Stimulated activated CD4-positive, alpha-beta T cell treated with anti-CD3 and anti-CD28 coated beads, Interleukin-12 subunit alpha, Interleukin-12 subunit beta, amount 100 ng/mL, for 48 hours (primary cell): Measurements from ENCODE around the gene CCDC60.

Source experiments
- DNase-seq, 3 donors: peaks; one replicate each; pipeline ENCODE4 v3.0.0-alpha.2; 2020; ENCODE audit warnings: low read depth in 2 of 3, low spot score in 1 of 3

Gene CCDC60, protein sequence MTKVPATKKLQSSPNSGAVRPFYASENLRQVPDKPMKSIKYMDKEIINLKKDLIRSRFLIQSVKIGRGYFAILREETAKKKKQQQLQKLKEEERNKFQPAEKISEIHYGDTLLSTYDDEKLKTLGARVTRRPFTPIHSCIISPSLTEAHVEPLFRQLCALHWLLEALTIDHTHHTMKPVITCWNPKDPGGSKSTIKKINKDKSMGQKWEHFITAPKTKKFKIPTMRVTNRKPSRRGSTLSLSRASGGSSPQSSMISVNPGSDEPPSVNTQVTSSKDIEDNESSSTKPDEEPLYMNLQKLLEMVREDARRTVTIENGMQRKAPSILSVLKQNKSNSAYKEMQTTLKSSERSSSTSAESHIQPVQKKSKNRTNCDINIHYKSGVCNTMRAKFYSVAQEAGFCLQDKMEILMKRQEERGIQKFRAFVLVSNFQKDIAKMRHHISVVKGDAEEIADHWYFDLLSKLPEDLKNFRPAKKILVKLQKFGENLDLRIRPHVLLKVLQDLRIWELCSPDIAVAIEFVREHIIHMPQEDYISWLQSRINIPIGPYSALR

DNA sequence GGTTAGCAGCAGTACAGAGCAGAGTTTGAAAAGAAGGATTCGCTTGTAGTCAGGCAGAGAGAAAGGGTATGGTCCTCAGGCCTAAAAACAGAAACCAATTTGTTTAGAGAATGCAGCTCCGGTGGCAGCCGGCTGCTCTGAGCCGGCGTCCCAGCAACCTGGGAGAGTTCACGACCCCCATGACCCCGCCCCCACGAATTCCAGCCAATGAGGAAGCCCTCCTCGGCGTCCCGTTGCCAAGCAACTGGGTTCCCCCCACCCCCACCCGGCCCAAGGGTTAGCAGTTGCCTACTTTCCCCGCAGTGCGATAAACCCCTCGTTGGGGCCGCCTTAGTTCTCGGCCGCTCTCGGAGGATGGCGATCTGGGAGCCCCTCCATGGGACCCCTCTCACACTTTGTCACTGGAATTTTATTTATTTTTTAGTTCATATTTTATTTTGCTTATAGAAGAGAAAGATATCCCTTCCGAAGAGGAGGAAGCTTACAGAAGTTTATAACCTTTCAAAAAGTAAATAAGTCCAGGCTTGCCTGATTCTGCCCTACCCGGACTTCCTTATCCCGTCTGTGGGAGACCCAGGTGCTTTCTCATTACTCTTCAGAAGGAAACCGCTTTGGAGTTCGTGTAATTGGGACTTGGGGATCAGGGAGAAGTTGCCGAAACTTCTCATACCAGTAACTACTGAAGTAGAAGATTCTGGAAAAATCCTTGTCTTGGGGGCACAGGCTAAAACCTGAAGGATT, at the start of gene CCDC60:
TSS of gene CCDC60 (plus strand) at position 300 of the 741 bp plus-strand sequence. CDS start 448 bp downstream, outside the sequence.
- no peak for DNase-seq

DNA sequence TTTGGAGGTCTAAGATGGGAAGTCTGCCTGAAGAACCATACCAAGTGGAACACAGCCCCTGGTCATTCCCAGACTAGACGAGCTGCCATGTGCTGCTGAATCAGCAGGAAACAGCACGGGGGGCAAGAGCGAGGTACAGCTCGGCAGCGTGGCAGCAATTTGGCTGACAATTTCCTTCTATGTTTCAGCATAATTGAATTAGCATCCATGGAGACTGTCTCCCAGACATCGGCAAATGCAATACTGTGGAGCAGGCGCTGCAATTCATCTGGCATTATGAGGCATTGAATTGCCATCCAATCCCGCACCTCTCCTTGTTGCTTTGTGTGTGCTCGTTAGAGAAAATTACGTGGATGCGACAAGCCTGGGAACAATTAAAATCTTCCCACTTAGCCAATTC, 46.0 kb upstream of the CCDC60 start:
- DNase-seq, result no peak

DNA sequence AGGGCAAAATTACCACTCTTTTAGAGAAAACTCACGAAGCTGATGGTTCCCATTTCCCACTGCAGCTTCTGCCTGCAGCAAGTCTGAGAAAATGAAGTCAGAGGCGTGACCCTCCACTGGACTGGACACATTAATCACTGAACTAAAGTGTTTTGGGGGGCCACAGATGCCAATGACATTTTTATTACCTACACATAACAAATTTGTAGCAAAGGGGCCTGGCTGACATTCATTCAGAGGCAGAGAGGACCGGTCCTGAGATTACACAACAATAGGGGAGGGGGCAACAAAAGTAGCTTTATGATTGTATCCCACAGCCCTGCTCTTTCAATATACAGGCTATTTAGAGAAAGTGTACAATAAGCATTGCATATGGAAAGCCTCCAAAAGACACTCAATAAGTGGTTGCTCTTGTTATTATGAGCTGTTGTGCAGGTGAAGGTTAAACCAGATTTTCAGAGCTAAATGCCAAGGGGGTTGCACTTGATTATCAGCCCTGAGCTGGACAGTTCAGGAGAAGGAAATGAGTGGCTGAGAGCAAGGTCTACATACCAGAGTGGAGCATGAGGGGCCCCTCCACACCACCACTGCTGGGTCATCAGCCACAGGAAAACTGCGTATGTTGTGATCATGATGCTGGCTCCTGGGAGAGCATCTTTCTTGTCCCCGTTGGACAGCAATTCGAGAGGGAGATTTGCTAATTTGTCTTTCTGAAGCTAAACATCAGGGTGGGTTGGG, 41.5 kb upstream of the CCDC60 start:
- DNase-seq, result no peak

DNA sequence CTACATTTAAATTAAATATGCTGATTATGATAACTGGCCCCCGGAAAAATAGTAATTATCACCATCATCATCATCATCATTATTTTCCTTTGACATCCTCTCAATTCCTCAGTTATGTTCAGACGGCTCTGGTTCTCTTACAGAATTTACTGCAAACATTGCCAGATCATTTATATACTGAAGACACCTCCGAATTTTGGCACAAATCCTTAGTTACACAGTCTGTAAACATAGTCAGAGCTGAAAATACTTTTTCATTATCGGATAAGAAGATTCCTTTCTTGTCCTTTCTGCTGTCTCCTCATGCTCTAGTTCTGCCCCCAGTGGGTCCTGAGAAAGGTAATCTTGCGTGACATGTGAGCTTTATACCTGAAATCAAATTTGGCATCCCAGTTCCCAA, 40.3 kb upstream of the CCDC60 start:
- DNase-seq, result no peak

DNA sequence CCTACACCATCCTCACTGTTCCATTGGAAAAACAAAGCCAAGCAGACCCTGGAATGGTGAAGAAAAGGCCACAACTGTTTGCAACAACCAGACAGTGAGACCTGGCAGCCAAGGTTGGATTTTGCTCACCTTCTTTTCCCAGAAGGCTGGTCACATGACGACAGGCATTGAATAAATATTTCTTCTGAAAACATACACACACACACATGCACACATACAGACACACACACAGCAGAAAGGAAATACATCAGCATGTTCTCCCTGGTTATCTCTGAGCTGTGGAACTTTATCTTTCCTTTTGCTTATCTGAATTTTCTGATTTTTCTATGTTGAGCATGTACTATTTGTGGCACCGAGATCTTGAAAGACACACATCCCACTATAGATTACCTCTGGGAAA, 38.0 kb upstream of the CCDC60 start:
- DNase-seq, result no peak

DNA sequence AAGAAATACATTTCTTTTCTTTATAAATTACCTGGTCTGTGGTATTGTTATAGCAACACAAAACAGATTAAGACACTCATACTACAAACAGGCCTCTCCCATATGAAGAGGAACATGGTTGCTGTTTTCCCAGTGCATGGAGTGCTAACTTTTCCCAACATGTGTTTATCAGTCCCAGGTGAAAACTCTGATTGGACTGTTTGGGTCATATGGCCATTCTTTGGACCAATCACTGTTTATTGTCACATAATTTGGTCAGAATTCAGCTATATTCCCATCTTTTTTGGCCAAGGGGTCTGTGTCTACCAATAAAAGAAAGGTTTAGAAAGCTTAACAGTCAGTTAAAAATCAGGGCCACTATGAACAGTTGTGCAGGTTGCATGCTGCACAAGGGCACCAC, 35.4 kb upstream of the CCDC60 start:
- no peak for DNase-seq

DNA sequence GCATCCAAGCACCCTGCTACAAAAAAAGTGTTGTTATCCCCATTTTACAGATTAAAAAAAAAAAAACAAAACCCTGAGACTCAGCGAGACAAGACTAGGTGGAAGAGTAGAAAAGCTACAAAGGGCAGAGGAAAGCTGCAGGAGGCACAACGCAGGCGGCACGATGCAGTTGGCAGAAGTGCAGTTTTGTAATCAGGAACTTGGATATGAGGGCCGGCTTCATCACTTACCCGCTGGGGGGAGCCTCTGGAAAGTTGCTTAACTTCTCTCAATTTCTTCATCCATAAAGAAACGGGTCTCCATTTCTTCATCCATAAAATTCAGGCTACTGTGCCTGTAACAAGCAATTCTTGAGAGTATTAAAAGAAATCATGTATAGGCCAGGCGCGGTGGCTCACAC, 33.1 kb upstream of the CCDC60 start:
- DNase-seq, result no peak

DNA sequence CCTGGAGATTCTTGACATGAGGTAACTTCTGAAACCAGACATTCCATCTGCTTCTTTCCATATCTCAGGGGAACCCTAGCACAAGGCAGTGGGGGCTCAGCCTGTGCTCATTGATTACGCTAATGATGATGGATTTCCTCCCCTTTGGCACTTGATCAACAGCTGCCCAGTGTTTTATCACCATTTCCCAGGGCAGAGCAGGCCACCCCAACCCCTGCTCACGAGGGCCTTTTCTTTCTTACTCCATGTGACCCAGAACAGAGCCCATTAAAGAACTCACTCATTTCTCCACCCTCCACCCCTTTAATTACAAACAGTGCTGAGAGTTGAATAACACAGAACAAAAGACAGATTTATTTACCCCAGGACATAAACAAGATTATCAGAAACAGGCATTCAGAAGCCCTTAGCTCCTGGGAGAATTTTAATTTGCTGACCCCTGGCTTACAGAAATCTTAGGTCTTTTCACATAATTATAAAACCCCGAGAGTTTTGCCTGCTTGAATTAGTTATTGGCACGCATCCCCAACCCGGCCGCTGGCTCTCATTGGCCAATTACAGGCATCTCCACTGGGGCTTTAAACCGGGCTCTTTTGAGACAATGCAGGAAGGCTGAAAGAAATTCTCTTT, 32.0 kb upstream of the CCDC60 start:
- DNase-seq, result no peak

DNA sequence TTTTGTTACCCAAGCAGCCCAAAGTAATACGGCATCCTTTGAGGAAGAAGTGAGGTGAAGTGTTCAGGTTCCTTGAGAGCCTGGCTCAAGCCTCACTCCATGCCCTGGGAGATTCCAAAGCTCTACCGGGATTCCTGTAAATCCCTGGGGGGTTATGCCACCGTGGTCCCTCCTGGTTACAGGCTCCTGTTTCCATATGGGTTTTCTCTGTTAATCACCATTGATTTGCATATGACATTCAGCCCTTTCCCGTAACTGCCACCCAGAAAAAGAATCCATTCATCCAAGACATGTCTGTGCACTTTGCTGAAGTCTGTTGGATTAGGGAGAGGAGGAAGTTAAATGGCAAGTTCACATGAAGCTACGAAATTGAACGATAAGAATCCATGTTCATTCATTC, 27.9 kb upstream of the CCDC60 start:
- DNase-seq, result no peak

DNA sequence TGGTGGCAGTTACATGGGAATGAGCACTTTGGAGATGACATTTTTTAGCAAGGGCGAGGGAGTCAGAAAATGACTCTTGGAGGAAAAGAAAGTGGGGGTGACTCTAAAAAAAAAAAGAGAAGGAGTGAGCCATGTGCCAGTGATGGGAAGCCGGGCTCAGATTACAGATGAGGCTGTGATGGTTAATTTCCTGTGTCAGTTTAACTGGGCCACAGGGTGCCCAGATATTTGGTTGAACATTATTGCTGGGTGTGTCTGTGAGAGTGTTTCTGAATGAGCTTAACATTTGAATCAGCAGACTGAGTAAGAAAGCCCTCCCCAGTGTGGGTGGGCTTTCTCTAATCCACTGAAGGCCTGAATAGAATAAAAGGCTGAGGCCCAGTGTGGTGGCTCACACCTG, 26.8 kb upstream of the CCDC60 start:
- no peak for DNase-seq

DNA sequence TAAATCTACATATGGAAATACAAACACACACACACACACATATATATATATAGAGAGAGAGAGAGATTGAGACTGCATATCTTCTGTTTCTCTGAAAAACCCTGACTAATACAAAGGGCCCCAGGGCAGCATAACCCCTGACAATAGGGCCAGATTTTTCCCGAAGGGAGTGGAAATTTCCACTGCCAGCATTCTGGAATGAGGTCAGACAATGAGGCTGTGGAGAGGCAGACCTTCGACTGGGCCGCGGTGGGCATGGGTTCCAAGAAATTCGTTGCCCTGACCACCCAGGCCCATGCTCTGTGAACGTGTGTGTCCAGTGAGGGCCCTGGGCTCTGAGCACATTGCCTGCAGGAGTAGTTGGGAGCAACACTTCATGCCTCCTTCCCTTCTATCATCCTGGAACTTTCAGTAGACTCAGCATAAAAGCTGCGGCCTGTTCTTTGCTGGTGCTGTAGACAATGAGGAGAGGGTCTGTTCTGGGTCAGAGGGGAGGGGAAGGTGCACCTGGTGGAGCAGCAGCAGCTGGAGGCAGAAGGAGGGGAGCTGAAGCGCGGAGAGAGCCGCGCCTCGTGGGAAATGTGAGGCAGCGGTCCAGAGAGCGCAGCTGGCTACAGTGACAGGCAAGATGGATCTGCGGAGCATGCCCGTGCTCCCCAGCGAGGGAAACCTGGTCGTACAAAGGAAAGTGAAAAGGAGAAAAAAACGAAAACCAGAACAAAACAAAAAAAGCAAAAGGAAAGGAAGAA, 25.6 kb upstream of the CCDC60 start:
- DNase-seq, result no peak

DNA sequence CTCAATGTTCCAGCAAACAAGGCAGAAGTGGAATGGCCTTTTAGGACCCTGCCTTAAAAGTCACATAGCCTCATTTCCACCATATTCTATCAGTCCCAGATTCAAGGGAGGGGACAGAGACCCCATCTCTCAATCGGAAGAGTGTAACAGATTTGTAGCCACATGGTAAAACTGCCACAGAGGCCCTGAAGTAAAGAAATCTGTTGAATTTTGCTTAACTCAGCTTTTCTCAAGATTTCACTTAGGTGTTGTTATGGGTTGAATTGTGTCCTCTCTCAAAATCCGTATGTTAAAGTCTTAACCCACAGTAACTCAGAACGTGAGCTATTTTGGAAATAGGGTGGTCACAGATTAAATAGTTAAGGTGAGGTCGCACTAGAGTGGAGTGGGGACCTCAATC, 22.7 kb upstream of the CCDC60 start:
- no peak for DNase-seq

DNA sequence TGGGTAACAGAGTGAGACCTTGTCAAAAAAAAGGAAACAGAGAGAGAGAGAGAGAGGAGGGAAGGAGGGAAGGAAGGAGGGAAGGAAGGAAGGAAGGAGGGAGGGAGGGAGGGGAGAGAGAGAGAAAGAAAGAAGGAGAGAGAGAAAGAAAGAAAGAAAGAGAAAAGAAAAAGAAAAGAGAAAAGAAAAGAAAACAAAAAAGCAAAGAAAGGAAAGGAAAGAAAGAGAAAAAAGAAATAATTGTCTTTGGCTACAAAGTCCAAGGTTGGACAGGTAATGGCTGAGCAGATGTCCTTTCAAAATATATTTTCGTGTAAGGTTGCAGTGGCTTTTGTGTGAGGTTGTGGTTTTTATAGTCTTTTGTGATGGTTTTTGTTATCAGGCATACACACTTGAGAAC, 21.6 kb upstream of the CCDC60 start:
- DNase-seq, result no peak

DNA sequence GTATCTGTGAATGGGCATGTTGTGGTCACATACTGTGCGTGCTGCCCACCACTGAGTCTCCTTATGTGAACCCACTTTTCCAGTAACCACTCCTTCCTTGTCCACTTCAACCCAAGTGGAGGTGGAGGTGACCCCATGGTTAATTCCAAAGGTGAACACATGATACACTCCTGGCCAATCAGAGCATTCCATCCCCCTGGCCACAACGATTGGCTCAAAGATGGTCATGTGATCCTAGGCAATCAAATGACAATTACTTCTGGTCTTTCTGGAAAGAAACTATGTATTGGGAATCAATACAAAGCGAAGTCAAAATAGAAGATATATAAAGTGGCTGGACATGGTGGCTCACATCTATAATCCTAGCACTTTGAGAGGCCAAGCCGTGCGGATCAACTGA, 20.2 kb upstream of the CCDC60 start:
- DNase-seq, result no peak

DNA sequence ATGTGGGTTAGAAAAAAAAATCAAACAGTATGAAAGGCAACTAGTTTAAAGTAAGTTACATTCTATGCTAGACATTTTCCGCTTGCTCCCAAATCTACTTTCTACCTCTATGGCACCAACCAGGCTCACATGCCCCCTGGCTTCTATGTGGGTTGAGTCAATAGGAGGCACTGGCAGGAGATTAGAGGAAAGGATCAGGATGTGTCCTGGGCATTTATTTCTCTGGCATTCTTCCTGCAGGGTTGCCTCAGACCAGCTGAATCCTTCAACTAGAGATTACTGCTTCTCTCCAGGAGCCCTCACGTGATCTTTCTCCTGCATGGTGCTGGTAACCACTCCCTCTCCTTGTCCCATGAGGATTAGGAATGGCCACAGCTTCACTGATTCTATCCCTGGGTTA, 14.9 kb upstream of the CCDC60 start:
- no peak for DNase-seq

DNA sequence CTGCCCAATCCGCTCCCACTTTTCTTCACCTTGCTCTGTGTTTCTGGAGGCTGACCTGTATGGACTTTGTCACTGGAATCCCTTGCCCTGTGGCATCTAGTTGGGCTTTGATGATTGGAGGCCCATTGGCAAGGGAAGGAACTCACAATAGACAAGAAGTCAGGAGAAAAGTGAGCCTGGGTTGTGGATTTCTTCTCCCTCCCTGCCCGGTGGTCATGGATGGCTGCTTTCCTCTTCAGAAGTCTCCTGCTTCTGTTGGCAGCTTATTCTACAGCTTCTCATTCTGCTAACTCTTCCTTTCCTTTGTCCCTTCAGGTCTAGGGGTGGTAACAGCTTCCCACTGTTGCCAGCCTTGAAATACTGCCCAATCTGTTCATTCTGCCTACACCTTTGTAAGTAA, 13.9 kb upstream of the CCDC60 start:
- DNase-seq, result no peak

DNA sequence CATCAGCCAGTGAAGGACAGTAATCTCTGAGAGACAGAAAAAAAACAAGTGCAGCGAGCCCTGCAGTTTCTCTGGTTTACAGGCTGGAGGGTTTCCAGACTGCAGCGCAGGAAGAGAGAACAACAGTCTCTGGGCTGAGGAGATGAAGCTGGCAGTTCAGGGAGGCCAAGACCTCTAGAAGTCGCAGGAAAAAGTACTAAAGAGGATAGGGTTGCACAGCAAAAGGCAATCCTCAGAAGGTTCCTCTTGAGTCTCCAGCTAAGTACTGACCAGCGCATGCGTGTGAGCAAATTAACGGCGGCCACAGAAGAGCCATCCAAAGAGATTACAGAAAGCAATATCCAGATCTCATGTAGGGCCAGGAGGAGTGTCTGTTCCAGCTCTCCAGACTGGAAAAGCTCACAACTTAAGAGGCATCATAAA, 12.2 kb upstream of the CCDC60 start:
- no peak for DNase-seq

DNA sequence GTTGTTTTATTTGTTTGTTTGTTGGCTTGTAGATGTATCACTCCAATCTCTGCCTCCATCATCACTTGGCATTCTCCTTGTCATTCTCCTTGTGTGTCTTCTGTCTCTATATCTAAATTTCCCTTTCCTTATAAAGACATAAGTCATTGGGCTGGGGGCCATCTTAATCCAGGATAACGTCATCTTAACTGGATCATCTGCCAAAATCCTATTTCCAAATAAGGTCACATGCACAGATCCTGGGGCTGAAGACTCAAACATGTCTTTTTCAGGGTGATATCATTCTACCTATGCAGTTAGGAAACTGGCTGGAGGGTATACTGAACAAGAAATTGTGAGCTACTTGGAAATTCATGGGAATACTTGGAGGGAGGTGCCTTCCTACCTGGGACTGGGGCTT, 8.7 kb upstream of the CCDC60 start:
- no peak for DNase-seq

DNA sequence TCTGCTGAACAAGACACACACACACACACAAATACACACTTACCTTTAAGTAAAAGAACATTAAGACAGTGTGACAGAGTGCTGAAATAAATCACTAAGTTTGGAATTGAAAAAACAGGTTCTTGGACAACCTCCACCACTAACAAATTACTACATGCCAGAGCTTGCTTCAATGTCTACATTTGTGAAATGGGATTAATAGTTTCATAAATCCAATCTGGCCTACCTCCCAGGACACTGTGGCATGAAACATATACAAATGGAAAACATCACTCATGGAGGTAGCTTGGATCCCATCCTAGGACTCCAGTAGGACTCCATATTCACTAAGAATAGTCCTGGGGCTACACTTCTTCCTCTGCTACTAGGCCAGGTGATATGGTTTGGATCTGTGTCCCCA, 8.2 kb upstream of the CCDC60 start:
- DNase-seq, result no peak

DNA sequence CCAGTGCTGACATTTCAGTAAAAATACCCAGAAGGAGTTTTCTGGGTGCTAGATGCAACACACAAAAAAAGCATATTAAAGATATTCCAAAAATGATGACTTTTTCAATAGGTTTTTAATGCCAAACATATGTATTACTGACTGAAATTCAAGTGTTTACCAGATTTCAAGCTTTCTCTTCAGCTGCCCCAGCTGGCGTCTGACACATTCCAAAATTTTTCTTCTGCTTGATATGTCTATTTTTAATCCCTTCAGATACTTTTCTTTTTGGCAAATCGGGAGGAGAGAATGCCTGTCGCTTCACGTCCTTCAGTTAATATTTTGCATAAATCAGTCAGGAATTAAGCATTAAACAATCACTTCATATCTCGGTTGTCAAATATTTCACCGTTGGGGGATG, 7.1 kb upstream of the CCDC60 start:
- no peak for DNase-seq

DNA sequence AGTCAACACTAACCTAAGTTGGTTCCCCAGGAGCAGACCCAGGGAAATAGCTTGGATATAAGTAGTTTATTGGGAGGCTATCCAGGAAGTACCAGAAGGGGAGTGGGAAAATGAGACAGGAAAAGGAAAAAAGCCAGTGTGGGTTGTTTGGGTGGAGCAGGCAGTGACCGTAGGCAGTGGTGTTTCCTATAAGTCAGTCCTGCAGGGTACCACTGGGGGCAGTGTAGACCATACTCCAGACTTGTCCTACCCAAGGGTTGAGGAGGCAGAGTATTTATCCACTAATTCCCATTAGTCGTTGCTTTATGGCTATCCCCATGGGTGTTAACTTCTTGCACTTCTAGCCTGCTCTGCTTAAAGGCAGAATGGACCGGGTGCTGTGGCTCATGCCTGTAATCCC, 6.4 kb upstream of the CCDC60 start:
- DNase-seq, result no peak
